Measurements from ENCODE around the gene PCBP1.
"Not testable (repeated sequence)": the region's sequence is repeated elsewhere in the genome, so short reads cannot be mapped to it uniquely, and the experiment has no call there.

PCBP1 gene

DNA sequence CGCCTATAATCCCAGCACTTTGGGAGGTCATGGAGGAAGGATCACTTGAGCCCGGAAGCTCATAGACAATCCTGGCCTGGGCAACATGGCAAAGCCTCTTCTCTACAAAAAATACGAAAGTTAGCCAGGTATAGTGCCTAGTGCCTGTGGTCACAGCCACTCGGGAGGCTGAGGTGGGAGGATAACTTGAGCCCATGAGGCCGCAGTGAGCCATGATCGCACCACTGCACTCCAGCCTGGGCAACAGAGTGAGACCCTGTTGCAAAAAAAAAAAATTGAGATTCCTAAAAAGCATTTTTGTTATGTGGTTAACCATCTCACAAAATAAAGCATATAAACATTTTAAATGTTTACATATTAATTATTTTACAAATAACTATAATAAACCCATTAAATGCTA lies 13.9 kb downstream of the PCBP1 start:
- no peak for DNase-seq

DNA sequence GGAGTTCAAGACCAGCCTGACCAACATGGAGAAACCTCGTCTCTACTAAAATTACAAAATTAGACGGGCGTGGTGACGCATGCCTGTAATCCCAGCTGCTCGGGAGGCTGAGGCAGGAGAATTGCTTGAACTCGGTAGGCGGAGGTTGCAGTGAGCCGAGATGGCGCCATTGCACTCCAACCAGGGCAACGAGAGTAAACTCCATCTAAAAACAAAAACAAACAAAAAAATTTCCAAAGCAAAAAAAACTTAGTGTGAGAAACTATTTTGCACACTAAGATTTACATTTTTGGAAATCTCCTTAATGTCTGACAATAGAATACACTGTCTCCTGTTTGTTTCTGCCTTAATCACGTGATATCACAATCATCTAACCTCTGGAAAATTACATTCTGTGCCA lies 14.4 kb downstream of the PCBP1 start:
- DNase-seq, result not testable (repeated sequence)

DNA sequence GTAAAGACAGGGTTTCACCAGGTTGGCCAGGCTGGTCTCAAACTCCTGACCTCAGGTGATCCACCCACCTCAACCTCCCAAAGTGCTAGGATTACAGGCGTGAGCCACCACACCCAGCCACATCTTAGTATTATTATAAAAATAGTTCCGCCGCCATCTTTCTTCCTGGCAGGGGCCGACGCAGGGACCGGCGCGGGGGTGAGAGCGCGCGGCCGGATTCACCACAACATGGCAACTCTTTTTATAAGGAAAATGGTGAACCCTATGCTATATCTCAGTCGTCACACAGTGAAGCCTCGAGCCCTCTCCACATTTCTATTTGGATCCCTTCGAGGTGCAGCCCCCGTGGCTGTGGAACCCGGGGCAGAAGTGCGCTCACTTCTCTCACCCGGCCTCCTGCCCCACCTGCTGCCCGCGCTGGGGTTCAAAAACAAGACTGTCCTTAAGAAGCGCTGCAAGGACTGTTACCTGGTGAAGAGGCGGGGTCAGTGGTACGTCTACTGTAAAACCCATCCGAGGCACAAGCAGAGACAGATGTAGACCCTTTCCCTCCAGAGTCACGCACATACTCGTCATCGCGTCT lies 15.1 kb downstream of the PCBP1 start:
- DNase-seq, result not testable (repeated sequence)

DNA sequence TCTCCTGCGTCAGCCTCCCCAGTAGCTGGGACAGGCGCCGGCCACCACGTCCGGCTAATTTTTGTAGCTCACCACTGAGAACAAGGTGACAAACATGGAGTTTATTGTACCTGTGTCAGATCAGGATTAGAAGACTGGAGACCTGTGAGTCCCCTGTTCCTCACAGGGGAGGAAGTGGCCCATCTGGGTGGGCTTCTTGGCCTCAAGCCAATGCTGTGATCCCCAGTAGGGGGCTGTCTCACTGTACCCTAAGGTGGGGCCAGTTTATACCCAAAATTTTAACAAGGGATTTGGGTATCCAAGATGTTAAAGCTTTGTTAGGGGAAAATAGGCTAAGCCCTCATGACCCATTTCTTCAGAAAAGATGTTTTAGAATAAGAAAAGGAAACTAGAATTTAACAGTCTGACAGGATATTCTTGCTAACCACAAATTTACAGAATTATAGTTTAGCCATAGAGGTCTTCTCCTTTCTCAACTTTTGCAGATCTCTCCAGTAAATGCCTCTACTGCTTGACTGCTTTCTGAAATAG lies 16.3 kb downstream of the PCBP1 start:
- peak; percentile 19 to 46 for DNase-seq

DNA sequence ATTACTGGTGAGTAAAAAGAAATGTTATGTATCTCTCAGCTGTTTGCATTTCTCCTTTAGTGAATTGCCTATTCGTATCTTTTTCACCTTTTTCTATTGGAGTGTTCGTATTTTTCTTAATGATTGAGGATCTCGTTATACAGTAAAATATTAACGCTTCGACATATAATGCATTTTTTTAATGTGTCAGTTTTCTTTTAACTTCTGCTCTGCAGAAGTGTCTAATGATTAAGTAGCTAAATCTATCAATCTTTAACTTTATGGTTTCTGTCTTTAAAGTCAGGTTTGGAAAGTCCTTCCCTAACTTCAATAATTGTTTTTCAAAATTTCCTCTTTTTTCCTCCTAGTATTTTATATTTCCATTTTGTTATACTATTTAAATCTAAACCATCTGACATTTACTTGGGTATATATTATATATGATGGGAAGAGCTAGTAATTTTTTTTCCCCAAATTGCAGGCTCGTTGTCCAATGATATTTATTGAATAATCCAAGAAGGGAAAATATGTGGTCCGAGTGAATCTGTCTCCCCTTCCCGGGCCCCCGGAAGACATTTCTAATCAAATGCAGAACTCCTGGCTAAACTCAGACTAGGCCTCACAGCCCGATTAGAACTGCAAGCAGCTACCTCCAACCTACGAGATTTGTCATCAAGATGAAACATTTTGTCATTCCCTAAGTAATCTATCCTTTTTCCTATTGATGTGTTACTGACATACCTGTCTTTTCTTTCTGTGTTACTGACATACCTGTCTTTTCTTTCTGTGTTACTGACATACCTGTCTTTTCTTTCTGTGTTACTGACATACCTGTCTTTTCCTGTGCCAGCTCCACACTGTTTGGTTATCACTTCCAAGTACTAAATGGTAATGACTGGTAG lies 17.2 kb downstream of the PCBP1 start:
- DNase-seq, result peak; percentile 86

DNA sequence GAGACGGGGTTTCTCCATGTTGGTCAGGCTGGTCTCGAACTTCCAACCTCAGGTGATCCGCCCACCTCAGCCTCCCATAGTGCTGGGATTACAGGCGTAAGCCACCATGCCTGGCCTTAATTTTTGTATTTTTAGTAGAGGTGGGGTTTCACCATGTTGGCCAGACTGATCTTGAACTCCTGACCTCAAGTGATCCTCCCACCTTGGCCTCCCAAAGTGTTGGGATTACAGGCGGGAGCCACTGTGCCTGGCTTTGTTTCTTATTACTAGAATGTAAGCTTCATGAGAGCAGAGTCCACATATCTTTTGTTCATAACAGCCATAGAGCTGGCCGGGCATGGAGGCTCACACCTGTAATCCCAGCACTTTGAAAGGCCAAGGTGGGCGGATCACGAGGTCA lies 18.9 kb downstream of the PCBP1 start:
- DNase-seq, result not testable (repeated sequence)

DNA sequence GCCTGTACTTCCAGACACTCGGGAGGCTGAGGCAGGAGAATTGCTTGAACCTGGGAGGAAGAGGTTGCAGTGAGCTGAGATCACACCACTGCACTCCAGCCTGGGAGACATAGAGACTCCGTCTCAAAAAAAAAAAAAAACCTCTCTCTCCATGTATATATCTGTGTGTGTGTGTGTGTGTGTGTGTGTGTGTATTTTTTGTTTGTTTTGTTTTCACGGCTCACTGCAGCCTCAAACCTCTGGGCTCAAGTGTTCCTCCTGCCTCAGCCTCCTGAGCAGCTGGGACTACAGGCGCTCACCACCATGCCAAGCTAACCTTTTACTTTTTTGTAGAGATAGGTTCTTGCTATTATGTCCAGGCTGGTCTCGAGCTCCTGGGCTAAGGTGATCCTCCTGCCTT lies 23.1 kb downstream of the PCBP1 start:
- DNase-seq, result not testable (repeated sequence)

DNA sequence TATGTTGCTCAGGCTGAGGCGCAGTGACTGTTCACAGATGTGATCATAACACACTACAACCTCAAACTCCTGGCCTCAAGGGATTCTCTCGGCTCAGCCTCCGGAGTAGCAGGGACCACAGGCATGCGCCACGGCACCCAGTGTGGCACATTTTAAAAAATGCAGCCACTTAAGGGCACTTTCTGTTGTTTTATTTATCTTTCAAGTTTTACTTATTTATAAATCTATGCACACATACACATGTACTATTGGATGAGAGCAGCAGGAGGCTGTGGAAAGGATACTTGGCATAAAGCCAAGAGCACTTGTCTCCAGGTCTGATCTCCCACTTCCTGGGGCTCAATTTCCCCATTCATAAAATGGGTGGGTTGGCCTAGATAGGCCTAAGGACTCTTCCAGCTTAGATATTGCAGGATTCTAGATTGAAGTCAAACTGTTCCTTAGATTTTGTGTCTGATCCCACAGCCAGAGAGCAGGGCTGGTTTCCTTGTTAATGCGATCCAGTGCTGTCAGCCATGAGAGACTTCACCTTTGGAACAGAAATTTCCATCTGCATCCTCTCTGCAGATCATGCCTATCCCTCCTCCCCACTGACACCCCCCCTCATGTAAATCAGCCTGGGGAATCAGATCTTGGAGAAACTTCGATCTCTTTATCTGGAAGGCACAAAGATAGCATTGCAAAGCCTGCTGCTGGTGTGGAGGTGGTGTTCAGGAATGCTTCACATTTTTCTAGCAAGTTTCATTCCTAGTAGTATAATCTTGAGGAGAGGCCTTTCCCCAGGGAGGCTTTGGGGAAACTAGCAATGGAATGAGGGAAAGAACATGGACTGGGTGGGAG lies 24.7 kb downstream of the PCBP1 start:
- DNase-seq, result no peak

DNA sequence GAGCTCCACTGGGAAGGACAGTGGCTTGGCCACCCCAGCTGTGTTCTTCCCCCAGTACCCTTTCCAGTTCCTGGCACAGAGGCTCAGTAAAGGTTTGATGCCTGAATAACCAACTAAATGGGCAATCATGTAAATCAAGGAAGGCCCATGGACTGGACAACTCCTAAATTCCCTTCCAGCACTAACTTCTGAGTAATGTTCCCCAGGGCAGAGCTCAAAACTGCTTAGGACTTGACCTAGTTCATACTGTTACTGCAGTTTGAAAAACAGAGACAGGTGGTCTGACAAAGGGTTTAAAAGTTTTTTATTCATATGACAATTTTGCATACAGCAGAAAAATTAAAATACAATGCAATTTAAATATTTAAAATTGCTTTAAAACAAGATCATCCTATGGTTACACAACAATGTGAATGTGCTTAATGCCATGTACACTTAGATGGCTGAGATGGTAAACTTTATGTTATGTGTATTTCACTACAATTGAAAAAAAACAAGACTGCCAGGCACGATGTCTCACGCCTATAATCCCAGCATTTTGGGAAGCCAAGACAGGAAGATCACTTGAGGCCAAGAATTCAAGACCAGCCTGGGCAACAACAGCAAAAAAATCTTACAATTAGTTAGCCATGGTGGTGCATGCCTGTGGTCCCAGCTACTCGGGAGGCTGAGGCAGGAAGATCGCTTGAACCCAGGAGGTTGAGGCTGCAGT lies 26.2 kb downstream of the PCBP1 start:
- DNase-seq, result no peak

DNA sequence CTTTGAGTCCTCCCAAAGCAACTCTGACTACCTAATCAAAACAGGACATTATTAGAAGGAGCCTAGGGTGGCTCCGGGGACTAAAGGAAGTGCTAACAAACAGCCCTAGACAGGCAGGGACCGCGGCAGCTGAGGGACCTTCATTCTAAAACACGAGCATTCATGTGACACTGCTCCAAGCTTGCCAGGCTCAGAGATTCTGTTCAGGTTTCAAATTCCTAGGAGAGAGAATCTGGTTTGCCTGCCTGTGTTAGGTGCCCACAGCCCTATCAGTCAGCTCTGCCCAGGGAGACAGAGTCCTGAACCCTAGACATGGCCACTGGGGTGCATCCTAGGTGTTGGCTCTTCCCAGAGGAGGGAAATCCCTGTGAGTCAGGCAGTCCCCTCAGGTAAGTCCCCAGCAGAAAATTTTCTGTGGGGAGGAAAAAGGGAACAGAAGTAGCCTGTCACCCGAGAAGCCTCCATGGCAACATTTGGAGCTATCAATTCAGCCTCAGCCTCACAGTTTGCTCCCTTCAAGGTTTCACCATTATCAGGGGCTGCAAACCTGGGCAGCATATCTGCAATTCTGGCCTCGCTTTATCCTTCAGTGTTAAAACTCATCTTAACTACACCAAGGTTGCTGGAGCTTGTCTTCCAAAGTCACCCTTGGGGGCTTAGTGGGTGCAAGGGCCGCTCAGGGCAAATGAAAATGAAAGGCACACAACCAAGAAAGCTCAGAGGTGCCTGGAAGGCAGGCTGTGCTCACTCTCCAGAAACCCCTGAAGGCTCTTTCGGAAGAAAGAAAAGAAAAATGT lies 28.6 kb downstream of the PCBP1 start:
- DNase-seq, result no peak

DNA sequence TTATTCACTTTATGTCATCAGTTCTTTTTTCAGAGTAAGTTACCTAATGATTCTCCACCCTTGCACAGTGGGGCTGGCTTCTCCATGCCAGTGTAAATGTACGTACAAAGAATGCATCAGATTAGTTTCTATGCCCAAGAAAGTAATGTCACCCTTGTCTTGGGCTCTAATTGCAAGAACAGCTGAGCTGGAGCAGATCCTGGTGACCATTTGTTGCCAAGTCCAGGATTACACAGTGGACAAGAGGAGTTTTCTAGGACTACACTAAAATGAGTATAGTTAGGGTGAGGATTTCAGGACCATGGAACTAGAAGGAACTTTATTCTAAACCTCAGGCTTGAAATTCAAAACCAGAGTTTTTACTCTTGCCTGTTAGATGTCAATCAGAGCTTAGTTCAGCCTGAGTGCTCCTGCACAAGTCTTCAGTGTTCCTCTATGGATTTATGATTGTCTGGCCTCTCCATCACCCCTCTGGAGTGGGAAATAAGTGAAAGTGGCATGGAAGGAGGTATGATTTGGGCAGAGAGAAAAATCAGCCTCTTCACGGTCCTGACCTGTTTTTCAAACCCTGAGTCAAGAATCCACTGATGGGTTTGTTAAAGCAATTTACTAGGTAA lies 29.8 kb downstream of the PCBP1 start:
- DNase-seq, result no peak

DNA sequence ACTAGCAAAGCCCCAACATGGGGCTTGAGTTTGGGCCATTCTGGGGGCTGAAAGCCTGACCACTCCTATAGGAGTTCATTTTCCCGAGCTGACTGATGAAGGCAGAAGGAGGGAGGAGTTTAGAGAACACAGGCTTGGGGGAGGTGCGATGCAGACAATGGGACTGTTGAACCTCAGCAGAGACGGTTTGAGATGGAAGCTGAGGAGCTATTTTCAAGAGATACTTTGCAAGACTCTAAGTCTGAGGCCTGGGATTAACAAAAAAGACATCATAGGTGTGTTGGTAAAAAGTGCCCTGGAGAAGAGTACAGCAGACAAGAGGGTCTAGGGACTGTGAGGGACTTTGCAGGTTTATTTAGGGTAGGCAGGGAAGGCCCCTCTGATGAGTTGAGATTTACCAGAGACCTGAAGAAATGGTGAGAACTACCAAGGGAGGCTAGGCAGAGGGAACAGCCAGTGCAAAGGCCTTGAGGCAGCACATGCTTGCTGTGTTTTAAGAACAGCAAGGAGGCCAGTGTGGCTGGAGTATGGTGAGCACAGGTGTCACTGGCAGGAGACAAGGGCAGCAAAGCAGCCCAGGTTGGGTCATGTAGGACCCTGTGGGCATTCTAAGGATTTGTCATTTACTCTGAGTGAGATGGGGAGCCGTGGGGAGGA lies 31.6 kb downstream of the PCBP1 start:
- no peak for DNase-seq

DNA sequence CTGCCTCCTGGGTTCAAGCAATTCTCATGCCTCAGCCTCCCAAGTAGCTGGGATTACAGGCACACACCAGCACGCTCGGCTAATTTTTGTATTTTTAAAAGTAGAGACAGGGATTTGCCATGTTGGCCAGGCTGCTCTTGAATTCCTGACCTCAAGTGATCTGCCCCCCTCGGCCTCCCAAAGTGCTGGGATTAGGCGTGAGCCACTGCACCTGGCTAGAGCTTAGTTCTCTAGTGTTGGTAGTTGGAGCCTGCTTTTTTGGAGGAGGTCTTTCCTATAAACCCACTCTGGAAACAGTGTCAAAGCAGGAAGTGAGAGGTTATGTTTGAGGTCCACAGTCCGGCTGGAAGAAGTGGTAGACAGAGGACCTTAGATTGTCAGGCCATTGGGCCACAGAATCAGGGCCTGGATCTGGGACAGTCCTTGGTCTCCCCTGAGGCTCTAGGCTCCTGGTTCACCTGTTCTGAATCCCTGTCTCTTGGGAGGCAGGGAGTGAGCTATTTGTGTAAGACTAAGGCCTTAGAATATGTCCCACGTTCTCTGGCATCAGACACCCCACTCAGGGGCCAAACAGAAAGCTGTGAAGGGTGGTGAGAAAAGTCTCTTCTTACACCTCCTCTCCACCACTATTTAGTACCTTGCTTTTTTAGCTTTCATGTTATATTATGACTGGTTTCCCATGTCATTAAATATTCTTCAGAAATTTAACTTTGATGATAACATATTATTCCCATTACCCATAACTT lies 34.5 kb downstream of the PCBP1 start:
- no peak for DNase-seq

DNA sequence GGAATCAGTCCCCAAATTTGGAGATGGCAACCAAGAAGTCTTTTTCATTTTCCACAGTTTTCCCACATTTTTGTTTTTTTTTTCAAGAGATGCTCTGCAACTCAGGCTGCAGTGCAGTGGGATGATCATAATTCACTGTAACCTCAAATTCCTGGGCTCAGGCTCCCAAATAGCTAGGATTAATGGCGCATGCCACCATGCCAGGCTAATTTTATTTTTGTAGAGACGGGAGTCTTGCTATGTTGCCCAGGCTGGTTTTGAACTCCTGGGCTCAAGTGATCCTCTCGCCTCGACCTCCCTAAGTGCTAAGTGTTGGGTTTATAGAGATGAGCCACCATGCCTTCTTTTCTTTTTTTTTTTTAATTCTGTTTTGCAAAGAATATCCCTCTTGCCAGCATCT lies 35.2 kb downstream of the PCBP1 start:
- DNase-seq, result no peak

DNA sequence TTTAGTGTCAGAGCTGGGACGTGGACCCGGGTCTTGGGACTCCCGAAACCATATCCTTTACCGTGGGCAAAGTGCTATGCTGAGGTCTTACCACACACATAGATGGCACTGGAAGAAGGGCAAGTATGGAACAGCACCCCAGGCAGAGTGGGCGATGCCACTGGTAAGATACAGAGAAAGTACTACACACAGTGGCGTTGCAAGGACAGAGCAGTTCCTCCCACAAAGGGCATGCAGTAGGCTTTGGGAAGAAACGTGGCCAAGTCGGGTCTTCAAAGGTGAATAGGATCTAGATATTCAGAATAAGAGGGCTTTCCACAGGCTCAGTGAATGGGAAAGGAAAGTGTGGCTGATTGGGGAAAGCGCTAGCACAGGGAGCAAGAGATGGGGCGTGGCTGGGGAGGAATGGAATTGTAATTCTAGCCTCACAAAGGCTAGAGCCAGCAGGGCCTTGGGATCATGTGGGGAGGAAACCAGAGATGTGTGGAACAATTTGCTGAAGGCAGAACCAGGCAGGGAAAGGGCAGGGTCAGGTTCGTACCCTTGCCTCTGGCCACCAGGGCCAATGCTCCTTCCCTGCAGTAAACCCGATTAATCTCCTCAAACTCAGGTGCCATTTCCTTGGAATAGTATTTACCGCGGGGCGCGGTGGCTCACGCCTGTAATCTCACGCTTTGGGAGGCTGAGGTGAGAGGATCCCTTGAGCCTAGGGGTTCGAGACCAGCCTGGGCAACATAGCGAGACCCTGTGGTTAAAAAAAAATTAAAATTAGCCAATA lies 36.0 kb downstream of the PCBP1 start:
- DNase-seq, result no peak

DNA sequence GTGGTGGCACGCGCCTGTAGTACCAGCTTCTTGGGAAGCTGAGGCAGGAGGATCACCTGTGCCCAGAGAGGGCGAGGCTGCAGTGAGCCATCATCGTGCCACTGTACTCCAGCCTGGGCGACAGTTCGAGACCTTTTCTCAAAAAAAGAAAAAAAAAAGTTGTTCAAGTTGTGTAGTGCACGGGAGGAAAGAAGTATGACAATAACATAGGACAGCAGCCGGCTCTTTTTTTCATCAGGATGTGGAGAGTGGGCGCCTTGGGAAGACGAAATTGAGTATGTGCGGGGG lies 36.5 kb downstream of the PCBP1 start:
- no peak for DNase-seq

DNA sequence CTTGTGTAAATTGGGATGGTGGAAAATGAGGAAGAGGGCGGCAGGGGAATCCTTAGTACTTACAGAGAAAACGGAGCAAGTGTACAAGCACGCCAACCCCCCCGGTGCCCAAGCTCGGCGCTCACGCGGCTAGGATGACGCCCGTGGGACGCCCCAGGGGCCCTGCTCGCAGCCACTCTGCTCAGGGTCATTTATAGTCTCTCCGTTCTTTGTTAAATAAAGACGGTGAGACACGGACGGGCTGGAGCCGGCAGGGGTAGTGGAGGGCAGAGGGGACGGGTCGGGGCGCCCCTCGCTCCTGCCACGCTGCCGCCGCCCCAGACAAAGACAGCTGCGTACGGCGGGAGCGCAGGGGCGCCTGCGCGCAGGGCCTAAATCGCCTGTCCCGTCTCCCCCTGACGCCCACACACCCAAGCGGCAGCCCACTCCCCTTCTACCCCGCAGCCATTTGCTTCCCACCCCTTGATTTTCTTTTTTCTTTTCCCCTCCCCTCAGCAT lies 37.8 kb downstream of the PCBP1 start:
- peak; percentile 53 to 62 for DNase-seq

DNA sequence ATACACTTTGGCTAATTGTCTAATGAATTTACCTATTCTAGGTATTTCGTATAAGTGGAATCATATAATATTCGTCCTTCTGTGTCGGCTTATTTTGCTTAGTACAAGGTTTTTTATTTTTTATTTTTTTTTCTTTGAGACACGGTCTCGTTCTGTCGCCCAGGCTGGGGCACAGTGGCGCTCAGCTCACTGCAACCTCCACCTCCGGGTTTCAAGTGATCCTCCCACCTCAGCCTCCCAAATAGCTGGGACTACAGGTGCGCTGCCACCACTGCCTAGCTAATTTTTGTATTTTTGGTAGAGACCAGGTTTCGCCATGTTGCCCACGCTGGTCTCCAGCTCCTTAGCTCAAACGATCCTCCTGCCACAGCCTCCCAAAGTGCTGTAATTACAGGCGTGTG lies 38.2 kb downstream of the PCBP1 start:
- DNase-seq, result no peak

DNA sequence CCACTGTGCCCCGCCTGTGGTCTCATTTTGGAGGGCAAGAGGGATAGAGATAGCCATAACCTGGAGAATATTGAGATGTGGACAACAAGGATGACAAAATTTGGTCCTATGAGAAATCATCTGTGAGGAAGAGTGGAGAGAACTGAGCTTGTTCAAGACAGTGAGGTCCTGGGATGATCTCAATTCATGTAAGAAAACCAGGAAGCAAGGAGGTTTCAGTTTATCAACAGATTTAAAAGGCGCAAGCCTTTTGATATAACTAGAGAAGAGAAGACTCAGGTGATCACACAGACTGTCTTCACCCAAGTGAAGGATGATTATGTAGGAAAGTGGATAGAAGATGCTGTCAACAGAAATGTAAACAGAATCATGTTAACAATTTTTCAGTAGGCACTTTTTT lies 39.1 kb downstream of the PCBP1 start:
- DNase-seq, result no peak

Data from Kasumi-1 (cell line).